H1 (cell line): ENCODE data around the gene DYNLT2. TPM values are rescaled to one million over a fixed set of nuclear protein-coding genes. Genes with fewer than 3 reads are reported as not detected.

Experiments
- CHD2 ChIP-seq: IDR thresholded peaks from 2 replicates; pipeline ENCODE4 v1.6.1; 2012; ENCODE audit warnings: low read length, improper control_type of control experiment
- CHD7 ChIP-seq: fragments of 300-600 bp; sonication (generic); IDR thresholded peaks from 2 replicates; pipeline ENCODE4 v1.7.1; 2012; ENCODE audit warnings: low read length, moderate library complexity, mild to moderate bottlenecking, inconsistent platforms; ENCODE audit not compliant: insufficient replicate concordance
- CREB1 ChIP-seq: IDR thresholded peaks from 2 replicates; pipeline ENCODE4 v1.6.1; 2012; ENCODE audit warnings: inconsistent platforms
- CTCF ChIP-seq, 3 experiments: IDR thresholded peaks; 1 replicate in 2 of 3; 2 replicates in 1 of 3; pipeline versions ENCODE4 v1.5.1 to v1.6.1; 2011; ENCODE audit warnings: low read length in 3 of 3, mild to moderate bottlenecking in 3 of 3, inconsistent platforms in 2 of 3, low read depth in 1 of 3, moderate library complexity in 1 of 3; ENCODE audit not compliant: insufficient read depth in 1 of 3; ENCODE audit errors: control extremely low read depth in 1 of 3
- GABPA ChIP-seq: IDR thresholded peaks from 2 replicates; pipeline ENCODE4 v1.6.1; 2011; ENCODE audit warnings: mild to moderate bottlenecking, low read length, moderate library complexity, borderline replicate concordance; ENCODE audit not compliant: insufficient read depth
- KDM1A ChIP-seq: fragments of 200-600, 300-600 bp; sonication (generic); IDR thresholded peaks from 2 replicates; pipeline ENCODE4 v1.7.1; 2016; ENCODE audit warnings: mild to moderate bottlenecking, low read length, borderline replicate concordance
- NANOG ChIP-seq: IDR thresholded peaks from 2 replicates; pipeline ENCODE4 v1.6.1; 2011; ENCODE audit warnings: low read length, low read depth, mild to moderate bottlenecking, inconsistent platforms; ENCODE audit not compliant: insufficient read depth, poor library complexity, severe bottlenecking
- RFX5 ChIP-seq: IDR thresholded peaks from 2 replicates; pipeline ENCODE4 v1.6.1; 2011; ENCODE audit warnings: low read depth, low read length, improper control_type of control experiment, borderline replicate concordance
- polyA plus RNA-seq, 7 experiments: library from polyadenylated mRNA; depleted of rRNA in 3 of 7; stranded (reverse) in 5 of 7; unstranded in 2 of 7; fragments of >200 nt in 5 of 7; fragments of 200-250 nt in 2 of 7; gene quantifications; 1 replicate in 5 of 7; 2 replicates in 1 of 7; 4 replicates in 1 of 7; pipeline versions ENCODE4 v1.2.1 to v1.2.3, GENCODE V29; 2011 to 2013; ENCODE audit warnings: missing spikeins in 2 of 7, mixed read lengths in 2 of 7
- total RNA-seq: library from RNA; stranded (reverse); fragmentation: NEBNext Ultra II Directional; extraction: Animal tissue kit (Norgen Biotek cat#: 25700); gene quantifications from 2 replicates; pipeline ENCODE4 v1.2.1, GENCODE V29; 2021

DYNLT2 gene
- total and polyA plus RNA-seq, 2 of the 8 experiments (the other 6 are each of a cell fraction or from before 2014, with no cell fraction given), result 0.48 to 1.8 TPM

GRCh38 chr6:169701311-169701953 is 49.9 kb downstream of the DYNLT2 start (continued):
- TF ChIP-seq CTCF (IDR thresholded peaks at IDR 0.05; ENCODE audit: control extremely low read depth in 1 of 3, insufficient read depth in 1 of 3, low read depth in 1 of 3, low read length in 3 of 3), result no peak
- TF ChIP-seq RFX5, result no peak
- no peak for TF ChIP-seq NANOG
- no peak for TF ChIP-seq GABPA
- no peak for TF ChIP-seq CREB1
- TF ChIP-seq CHD7, result no peak
- no peak for TF ChIP-seq KDM1A
- no peak for TF ChIP-seq CHD2
